Stomach (tissue), 9 donors: ENCODE measurements around the gene COLEC12. TPM values are rescaled to one million over a fixed set of nuclear protein-coding genes. Genes with fewer than 3 reads are reported as not detected.

Experiments used
- DNase-seq, 2 donors: peaks; one replicate each; pipeline versions ENCODE4 v3.0.0 to v3.0.0-alpha.2; 2013 to 2019
- H3K27ac ChIP-seq, 5 donors: fragments of 200-600 bp in 4 of 5; sonication (generic) in 4 of 5; one replicate each; pipeline ENCODE4 v1.5.1; 2013 to 2019; ENCODE audit warnings: mild to moderate bottlenecking in 1 of 5, moderate library complexity in 1 of 5
- H3K27me3 ChIP-seq, 3 donors: fragments of 200-600 bp; sonication (generic); one replicate each; pipeline ENCODE4 v1.5.1; 2017 to 2019; ENCODE audit warnings: mixed run types in 1 of 3
- H3K36me3 ChIP-seq, 4 donors: fragments of 200-600 bp; sonication (generic); 1 replicate in 3 of 4; 2 replicates in 1 of 4; pipeline ENCODE4 v1.5.1; 2016 to 2019
- H3K4me1 ChIP-seq, 4 donors: fragments of 200-600 bp; sonication (generic); one replicate each; pipeline ENCODE4 v1.5.1; 2016 to 2019
- H3K4me3 ChIP-seq, 4 donors: fragments of 200-600 bp; sonication (generic) in 3 of 4; one replicate each; pipeline ENCODE4 v1.5.1; 2016 to 2019; ENCODE audit warnings: mild to moderate bottlenecking in 1 of 4
- H3K9me3 ChIP-seq, 4 donors: fragments of 200-600 bp; sonication (generic); one replicate each; pipeline ENCODE4 v1.5.1; 2016 to 2019
- CTCF ChIP-seq, 7 experiments: fragments of 450-650 bp in 4 of 7; fragments of 200-600 bp in 3 of 7; sonication (generic) in 3 of 7; IDR thresholded peaks; one replicate each; pipeline ENCODE4 v1.5.1; 2016 to 2019; ENCODE audit warnings: antibody characterized with exemption in 7 of 7, control low read depth in 2 of 7, mild to moderate bottlenecking in 1 of 7
- EP300 ChIP-seq: sonication (generic); formaldehyde crosslinking; IDR thresholded peaks from one replicate; pipeline ENCODE4 v1.6.1; 2017; ENCODE audit warnings: antibody characterized with exemption
- POLR2A ChIP-seq, 4 donors: fragments of 450-650 bp; IDR thresholded peaks; one replicate each; pipeline ENCODE4 v1.6.1; 2016; ENCODE audit warnings: antibody characterized with exemption in 4 of 4, control low read depth in 2 of 4, mild to moderate bottlenecking in 1 of 4, moderate library complexity in 1 of 4
- POLR2AphosphoS5 ChIP-seq, 3 donors: sonication (generic); formaldehyde crosslinking; IDR thresholded peaks; one replicate each; pipeline ENCODE4 v1.6.1; 2016; ENCODE audit warnings: antibody characterized with exemption in 3 of 3
- WGBS, 5 donors: extraction: QIAGEN DNeasy Blood & Tissue Kit in 3 of 5; methylation state at CpG; one replicate each; pipeline versions ENCODE4 v1.1.5 to v1.1.7; 2013 to 2018; 5-methylcytosine and 5-hydroxymethylcytosine counted together
- intact Hi-C: fragments of 100-400 bp; cut with DNase I; formaldehyde crosslinking; loops from one replicate; pipeline ENCODE4 v1.15.1; 2023; ENCODE audit warnings: low total_unique reads
- polyA plus RNA-seq, 3 donors: library from polyadenylated mRNA; stranded (reverse); fragments of 200-250 nt; gene quantifications; one replicate each; pipeline ENCODE4 v1.2.3, GENCODE V29; 2013
- total RNA-seq, 5 donors: library from RNA; depleted of rRNA; stranded (reverse); fragments of >200 nt; gene quantifications; one replicate each; pipeline versions ENCODE4 v1.1.0 to v1.2.3, GENCODE V29; 2014 to 2016
- donor health status: healthy with polysubstance abuse.
- donor health status: Bipolar disorder and iron deficiency.
- donor health status: healthy.

COLEC12 gene
- total and polyA plus RNA-seq, 8 donors, result 1.7 to 37.5 (median 5.6) TPM

GRCh38 chr18:360676-361075 lies 139.8 kb downstream of the COLEC12 start:
- Histone ChIP-seq H3K36me3 (no peaks in the 10 kb centered on the region), H3K9me3 (no peaks in the 10 kb centered on the region), H3K4me3 (no peak overlapping the region), H3K4me1 (peaks cover 0 to 11% (median 0%) of the 10 kb centered on the region in 4 donors), H3K27ac (no peak overlapping the region), H3K27me3 (no peaks in the 10 kb centered on the region)
- WGBS, 5 donors, result 48 to 66% (median 64%) methylated on average over 2 of the region's 2 CpGs
- DNase-seq, result no peak
- TF ChIP-seq POLR2AphosphoS5 (IDR thresholded peaks at IDR 0.05), result no peak
- no peak for TF ChIP-seq EP300
- TF ChIP-seq POLR2A (IDR thresholded peaks at IDR 0.05), result no peak
- TF ChIP-seq CTCF (IDR thresholded peaks at IDR 0.05), result no peak
- intact Hi-C loops, result no loop called here

DNA sequence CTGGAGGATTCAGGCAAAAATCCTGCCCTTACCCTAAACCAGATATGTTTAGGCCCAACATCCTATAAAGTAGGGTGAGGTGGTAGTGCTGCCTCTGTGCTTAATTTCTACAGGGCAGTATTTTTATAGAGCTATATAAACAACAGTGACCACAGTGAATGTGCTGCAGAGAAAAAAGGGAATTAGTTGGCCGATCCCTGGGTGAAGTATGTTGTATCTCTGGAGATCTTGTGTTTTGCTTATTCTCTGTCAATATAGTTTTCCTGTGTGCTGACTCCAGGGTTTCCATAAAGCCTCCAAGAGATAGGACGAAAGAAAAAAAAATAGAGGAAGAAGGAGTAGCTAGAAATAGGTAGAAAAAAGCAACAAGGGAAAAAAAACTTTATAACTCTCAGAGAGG lies 143.7 kb downstream of the COLEC12 start:
- DNase-seq, result no peak
- H3K27me3 ChIP-seq, result no peaks in the 10 kb centered on the region
- intact Hi-C loops, result no loop called here
- H3K4me3 ChIP-seq, result no peak overlapping the region
- no peaks in the 10 kb centered on the region for H3K36me3 ChIP-seq
- H3K27ac ChIP-seq, result peak overlapping the region in 1 of 5 donors; percentile 19
- TF ChIP-seq CTCF (IDR thresholded peaks at IDR 0.05) (no peak), POLR2AphosphoS5 (IDR thresholded peaks at IDR 0.05) (no peak)
- H3K9me3 ChIP-seq, result no peaks in the 10 kb centered on the region
- peaks cover 0 to 9% (median 3%) of the 10 kb centered on the region in 4 donors for H3K4me1 ChIP-seq
- 65 to 79% (median 69%) methylated on average over 2 of the region's 2 CpGs for WGBS, 5 donors

GRCh38 chr18:355678-356077 lies 144.8 kb downstream of the COLEC12 start:
- no peak for TF ChIP-seq CTCF (IDR thresholded peaks at IDR 0.05)
- TF ChIP-seq POLR2AphosphoS5 (IDR thresholded peaks at IDR 0.05), result no peak
- TF ChIP-seq POLR2A (IDR thresholded peaks at IDR 0.05), result no peak
- no peak for TF ChIP-seq EP300
- Histone ChIP-seq H3K9me3 (no peaks in the 10 kb centered on the region), H3K36me3 (no peaks in the 10 kb centered on the region), H3K4me1 (peaks cover 0 to 9% (median 3%) of the 10 kb centered on the region in 4 donors), H3K27ac (no peak overlapping the region), H3K4me3 (no peak overlapping the region), H3K27me3 (no peaks in the 10 kb centered on the region)
- 77 to 90% (median 87%) methylated on average over 4 of the region's 4 CpGs for WGBS, 5 donors
- DNase-seq, result no peak
- intact Hi-C loops, result no loop called here

- peak in 1 of 2 donors; percentile 41 for DNase-seq
- peak overlapping the region in 2 of 5 donors; percentile 14 to 16 for H3K27ac ChIP-seq
- H3K4me3 ChIP-seq, result no peak overlapping the region
- no peaks in the 10 kb centered on the region for H3K9me3 ChIP-seq
- WGBS, 5 donors, result 63 to 81% (median 74%) methylated on average over 3 of the region's 3 CpGs
- H3K27me3 ChIP-seq, result no peaks in the 10 kb centered on the region
- intact Hi-C loops, result no loop called here
- TF ChIP-seq POLR2A (IDR thresholded peaks at IDR 0.05) (no peak), EP300 (no peak), CTCF (IDR thresholded peaks at IDR 0.05) (no peak), POLR2AphosphoS5 (IDR thresholded peaks at IDR 0.05) (no peak)
- peaks cover 0 to 9% (median 3%) of the 10 kb centered on the region in 4 donors for H3K4me1 ChIP-seq
- H3K36me3 ChIP-seq, result no peaks in the 10 kb centered on the region
Measured at GRCh38 chr18:354471-354870, 146.0 kb downstream of the COLEC12 start.
